ENCODE measurements around the gene ACTR6. TPM values are rescaled to one million over a fixed set of nuclear protein-coding genes. Genes with fewer than 3 reads are reported as not detected.

The ACTR6 gene
- total and polyA plus RNA-seq, 4 experiments from 2014 or later, result 37.5 to 64.2 (median 48.3) TPM

GRCh38 chr12:100273782-100274181 lies 73.2 kb downstream of the ACTR6 start:
- peaks cover 58% of the 10 kb centered on the region for H3K4me1 ChIP-seq (ENCODE audit: insufficient read depth, low read length)
- H3K9me3 Mint-ChIP-seq, result no peaks in the 10 kb centered on the region
- H3K27ac ChIP-seq (ENCODE audit: low read depth, low read length), result no peak overlapping the region
- H3K4me1 Mint-ChIP-seq, result peaks cover 38 to 64% (median 49%) of the 10 kb centered on the region in 4 donors
- no peak for DNase-seq
- ChIA-PET POLR2A (ENCODE audit: partially characterized antibody) (no interaction called here), CTCF (ENCODE audit: partially characterized antibody) (interaction anchor here (1.4 kb wide), 1 partner anchor 10 kb away, joined by 6 read pairs; no protein-coding TSS in a partner anchor)
- no peak overlapping the region for H3K4me3 ChIP-seq (ENCODE audit: low read length in 2 of 2)
- no peaks in the 10 kb centered on the region for H3K27me3 Mint-ChIP-seq
- H3K4me3 Mint-ChIP-seq, result no peak overlapping the region
- intact Hi-C loops (cut with micrococcal nuclease), result no loop called here
- H3K36me3 Mint-ChIP-seq, result peaks cover 0 to 6% of the 10 kb centered on the region in 2 donors
- no peaks in the 10 kb centered on the region for H3K27me3 ChIP-seq (ENCODE audit: insufficient read depth, low read length)
- H3K27ac Mint-ChIP-seq, result no peak overlapping the region
- H3K9me3 ChIP-seq (ENCODE audit: control insufficient read depth in 1 of 2, low read length in 2 of 2), result no peaks in the 10 kb centered on the region
- H3K36me3 ChIP-seq (ENCODE audit: insufficient read depth, low read length), result no peaks in the 10 kb centered on the region

Small RNAs within 50 kb of the gene (microRNA-seq; reads per million reads assigned to microRNA genes)
- gene MIR1827 (ENCODE audit: borderline microRNAs expressed, borderline number of aligned reads, borderline replicate concordance), result not detected

Other genes with a start within 250 kb of the ACTR6 start
- gene ANKS1B, start 215.9 kb upstream of the ACTR6 start, total RNA-seq, result under 1 TPM; 0.28 to 0.55 TPM
- gene ANKS1B, start 215.9 kb upstream of the ACTR6 start, polyA plus RNA-seq, result not detected
- 10 to 100 TPM; 16.2 to 16.8 TPM for gene BLTP3B, start 57.9 kb upstream of the ACTR6 start, total RNA-seq
- 10 to 100 TPM; 11.0 to 14.8 TPM for gene BLTP3B, start 57.9 kb upstream of the ACTR6 start, polyA plus RNA-seq
- gene DEPDC4, start 66.3 kb downstream of the ACTR6 start, total RNA-seq, result 1 to 10 TPM in 1 of 2 experiments, under 1 TPM in 1; 0.38 to 1.4 TPM
- gene DEPDC4, start 66.3 kb downstream of the ACTR6 start, polyA plus RNA-seq, result under 1 TPM in 1 of 2 donors, not detected in 1; 0.95 TPM
- 10 to 100 TPM; 47.8 to 52.5 TPM for gene SCYL2, start 66.4 kb downstream of the ACTR6 start, total RNA-seq
- 10 to 100 TPM; 19.2 to 19.4 TPM for gene SCYL2, start 66.4 kb downstream of the ACTR6 start, polyA plus RNA-seq
- not detected for gene SLC17A8, start 156.3 kb downstream of the ACTR6 start, total RNA-seq
- gene SLC17A8, start 156.3 kb downstream of the ACTR6 start, polyA plus RNA-seq, result not detected

All from CD4-positive, alpha-beta memory T cell (primary cell).